ENCODE data around the gene C19orf81.

C19orf81 gene

DNA sequence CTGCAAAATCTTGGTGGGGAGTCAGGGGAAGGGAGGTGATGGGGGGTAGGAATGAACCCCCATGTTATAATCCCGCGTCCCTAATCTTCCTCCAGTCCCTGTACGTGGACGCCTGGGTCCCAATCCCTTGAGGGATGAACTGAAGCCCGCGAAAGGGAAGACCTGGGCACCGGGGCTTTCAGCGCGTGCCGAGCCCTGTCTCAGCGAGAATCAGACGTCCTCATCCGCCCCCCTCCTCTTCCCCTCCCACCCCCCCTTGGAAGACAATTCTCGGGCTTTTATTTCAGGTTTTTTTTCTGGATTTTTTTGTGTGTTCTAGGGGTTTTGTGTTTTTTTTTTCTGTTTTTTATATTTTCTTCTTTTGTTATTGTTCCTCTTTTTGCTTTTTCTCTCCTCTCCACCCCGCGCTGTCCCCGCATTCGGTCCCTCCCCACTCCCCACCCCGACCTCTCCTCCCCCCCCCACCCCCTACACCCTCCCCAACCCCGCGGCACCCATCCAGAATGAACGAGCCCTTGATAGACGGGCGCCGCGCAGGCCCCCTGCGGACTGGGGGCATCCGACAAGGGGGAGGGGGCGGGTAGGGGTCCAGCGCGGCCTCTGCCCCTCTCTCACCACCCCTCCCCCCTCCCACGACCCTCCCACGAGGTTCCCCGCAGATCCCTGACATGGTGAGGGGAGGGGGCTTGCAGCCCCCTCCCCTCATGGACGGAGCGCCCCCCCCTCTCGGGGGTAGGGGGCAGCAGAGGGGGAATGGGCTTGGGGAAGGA, 10.3 kb downstream of the C19orf81 start:
- DNase-seq: no peak

DNA sequence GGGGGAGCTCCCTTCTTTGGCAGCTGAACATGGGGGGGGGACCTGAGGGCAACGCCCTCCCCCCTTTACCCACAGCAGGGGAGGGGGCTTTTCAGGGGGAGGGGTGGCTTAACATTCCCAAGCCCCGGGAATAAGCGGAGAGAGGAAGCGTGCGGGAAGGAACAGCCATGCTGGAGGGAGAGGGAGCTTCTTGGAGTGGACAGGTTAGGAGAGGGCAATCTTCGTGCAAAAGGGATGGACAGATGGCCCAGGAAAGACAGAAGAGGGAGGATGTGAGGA, 10.8 kb downstream of the C19orf81 start:
- no peak for DNase-seq

DNA sequence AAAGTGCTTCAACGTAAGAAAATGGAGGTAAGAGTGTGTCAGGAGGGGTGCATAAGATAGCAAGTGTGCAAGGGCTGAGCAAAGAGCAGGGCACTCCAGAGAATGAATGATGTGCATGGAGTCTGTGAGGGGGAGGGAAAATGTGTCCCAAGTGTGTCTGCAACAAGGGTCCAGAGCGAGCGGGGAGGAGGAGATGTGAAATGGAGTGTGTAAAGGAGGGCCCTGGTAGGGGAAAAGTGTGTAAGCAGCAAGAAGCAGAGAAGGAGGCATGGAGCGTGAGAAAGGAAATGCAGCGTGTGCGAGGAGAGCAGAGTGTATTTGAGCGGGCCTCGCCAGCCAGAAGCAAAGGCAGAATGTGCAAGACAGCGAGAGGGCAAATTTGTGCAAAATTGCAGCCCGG, 11.8 kb downstream of the C19orf81 start:
- no peak for DNase-seq

DNA sequence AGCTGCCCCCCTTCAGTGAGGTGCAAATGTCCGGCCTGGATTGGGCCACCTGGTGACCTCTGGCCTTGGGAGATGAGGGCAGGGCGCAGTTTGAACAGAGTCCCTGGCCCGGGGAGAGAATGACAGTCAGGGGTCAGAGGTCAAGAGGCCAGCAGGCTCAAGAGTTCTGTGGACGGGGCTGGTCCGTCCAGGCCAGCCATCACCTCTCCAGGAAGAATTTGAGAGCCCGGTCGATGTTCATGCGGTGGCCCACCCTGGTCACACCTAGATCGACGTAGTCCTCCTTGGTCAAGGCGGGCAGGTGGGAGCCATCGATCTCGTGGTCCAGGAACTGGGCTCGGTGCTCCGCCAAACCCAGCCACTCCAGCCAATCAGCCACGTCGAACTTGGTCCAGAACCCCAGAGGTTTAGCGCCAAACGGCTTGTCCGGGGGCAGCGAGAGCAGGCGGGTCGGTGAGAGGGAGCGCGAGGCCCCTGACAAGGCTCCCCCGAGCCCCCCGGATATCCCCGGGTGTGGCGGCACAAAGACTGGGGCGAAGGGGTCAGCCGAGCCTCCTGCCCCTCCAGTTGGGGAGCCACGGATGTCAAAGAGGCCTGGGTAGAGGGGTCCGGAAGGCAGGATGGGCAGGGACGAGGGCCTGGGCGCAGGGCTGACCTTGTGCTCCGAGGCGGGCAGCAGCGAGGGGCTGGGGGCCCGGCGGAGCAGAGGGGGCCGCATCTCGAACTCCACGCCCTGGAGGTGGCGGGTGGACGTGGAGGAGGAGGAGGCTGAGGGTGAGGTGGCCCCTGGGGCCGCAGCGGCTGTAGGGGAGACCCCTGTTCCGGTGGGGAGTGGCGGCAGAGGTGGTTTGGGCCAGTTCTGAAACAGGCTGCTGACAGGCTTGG, 12.8 kb downstream of the C19orf81 start:
- DNase-seq: no peak

DNA sequence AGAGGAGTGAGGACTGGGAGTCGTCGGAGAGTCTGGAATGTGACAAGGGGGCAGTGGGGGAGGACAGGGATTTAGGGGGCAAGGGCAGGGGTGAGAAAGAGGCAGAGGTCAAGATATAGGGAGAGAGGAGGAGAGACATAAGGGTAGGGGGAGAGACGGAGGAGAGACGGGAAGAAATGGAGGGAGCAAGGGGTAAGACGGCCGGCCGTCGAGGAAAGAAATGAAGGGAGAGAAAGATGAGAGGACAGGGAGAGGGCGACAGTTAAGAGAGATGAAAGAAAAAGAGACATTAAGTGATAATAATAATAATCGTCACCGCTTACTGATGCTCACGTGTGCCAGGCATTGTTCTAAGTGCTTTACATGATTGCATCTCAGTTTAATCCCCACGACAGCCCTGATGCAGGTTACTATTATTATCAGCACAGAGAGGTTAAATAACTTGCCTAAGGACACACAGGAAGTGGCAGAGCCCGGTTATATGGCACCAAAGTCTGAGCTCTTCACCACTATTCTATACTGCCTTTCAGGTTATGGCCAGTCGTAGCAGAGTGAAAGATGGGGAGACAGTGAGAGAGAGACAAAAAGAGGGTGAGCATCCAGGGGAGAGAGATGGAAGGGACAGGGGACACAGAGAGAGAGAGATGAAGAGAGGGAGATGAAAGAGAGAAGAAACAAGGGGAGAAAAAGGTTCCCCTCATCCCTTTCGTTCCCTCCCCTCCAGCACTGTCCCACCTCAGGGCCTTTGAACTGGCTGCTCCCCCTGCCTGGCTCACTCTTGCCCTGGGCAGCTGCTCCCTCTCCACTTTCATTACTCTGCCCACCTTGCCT, 13.6 kb downstream of the C19orf81 start:
- no peak for DNase-seq

DNA sequence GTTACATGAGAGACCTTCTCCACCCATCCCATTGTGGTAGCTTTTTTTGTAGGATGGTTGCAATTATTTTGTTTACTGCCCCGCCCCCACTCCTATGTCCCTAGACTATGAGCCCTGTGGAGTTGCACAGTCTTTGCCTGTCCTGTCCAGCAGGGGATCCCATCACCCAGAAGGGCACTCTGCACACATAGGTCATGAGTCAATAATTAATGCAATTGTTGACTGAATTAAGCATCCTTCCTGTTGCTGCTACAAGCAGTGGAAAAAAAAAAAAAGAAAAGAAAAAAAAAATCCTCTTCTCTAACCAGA, 14.2 kb downstream of the C19orf81 start:
- DNase-seq: peak; percentile 14

DNA sequence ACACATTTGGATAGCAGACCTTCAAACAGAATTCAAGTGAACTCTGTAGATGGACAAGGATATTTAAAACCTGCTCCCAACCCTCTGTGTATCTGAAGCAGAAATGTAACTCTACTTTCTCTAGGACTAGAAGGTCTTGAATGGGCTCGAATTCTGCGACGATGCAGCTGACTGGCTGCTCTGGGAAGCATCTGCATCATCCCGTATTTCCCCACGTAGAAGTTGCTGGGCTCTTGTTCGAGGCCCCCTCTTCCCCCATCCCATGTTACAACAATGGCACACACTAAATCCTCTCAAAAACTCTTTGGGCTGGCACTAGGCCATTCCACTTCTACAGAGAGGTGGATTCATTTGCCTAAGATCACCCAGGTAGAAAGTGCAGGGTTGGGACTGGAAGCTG, 15.0 kb downstream of the C19orf81 start:
- DNase-seq: no peak

DNA sequence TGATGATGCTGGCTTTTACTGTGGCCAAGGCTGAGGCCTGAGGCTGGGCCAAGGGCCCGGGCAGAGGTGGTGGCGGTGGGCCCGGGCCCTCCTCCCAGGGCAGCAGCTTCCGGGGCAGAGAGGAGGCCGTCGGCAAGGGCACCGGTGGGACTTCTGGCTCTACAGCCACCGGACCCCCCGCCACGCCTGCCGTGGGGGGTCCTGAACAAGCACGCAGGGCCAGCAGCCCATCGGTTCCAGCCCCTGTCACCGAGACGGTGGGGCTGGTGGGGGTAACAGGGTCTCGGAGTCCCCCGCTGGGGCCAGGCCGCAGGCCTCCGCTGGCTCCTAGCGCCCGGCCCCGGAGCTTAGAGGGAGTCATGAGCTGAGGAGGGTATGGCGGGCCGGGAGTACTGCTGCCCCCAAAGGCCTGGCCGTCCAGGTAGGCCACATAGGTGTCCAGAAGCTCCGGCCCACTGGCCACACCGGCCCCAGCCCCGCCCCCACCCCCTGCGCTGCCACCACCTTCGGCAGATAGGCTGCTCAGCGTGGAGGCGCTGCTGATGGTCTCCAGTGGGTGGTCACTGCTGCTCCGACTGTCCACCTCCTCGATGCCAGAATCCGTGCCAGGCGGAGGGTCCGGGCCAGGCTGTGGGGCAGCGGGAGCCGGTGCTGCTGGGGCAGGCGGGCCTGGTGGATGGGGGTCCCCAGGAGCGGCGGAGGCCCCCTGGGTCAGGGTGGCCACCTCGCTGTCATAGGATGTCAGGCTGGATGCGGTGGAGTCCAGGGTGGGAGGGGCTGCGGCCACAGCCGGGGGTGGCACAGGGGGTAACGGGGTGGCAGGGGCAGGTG, 17.3 kb downstream of the C19orf81 start:
- DNase-seq: no peak

DNA sequence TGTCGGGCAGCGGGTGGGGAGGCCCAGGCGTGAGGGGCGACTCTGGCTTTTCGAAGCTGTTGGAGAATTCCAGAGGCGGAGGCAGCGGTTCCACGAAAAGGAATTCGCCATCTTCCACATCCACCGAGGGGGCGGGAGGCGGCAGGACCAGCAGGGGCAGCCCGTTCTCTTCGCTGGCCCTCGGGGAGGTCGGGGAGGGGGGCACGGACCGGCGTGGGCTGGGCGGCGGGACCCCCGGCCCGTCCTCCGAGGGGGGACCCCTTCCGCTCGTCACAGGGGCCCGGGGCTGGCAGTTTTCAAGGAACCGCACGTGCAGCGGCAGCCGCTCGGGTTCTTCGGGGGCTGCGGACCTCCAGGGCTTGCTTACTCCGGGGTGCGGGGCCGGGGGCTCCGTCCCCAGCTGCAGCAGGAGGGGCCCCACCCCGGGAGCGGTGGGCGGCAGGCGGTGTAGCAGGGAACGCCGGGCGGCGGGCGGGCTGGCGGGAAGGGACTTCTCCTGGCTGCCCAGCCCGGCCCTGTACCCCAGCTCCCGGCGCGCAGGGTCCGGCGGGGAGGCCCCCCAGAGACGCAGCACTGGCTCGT, 18.0 kb downstream of the C19orf81 start:
- no peak for DNase-seq

DNA sequence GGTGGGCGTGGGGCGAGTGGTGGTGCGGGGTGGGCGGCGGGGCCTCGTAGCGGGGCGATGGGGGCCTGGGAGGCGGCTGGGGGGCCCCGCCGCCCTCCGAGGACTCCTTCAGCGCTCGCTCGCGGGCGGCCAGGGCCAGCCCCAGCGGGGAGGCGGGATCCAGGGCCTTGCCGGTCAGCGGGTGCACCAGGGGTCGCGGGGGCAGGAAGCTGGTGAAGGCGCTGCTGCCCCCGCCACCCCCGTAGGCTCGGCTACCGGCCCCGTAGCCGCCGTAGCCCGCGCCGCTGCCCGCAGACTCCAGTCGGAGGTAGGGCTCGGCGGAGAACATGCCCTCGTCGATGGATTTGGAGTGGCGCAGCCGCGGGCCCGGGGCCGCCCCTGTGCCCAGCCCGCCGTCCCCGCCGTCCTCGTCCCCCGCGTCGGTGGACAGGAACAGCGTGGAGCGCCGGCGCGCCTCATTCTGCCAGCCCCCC, 18.6 kb downstream of the C19orf81 start:
- DNase-seq: no peak

DNA sequence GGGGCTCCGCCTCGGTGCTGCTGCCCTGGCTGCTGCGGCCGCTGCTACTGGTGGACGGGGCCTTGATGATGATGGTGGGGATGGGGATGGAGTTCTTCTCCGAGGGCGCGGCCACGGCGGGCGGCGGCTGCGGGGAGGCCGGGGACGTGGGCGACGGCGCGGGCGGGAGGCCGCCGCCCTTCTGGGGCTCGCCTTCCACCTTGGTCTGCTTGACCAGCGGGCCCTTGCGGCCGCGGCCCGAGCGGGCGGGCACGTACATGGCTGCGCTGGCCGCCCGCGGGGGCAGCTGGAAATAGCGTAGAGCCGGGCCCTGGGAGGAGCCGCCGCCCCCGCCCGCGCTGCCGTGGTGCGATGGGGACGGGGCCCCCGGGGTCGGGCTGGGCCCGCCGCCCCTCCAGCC, 19.2 kb downstream of the C19orf81 start:
- no peak for DNase-seq

DNA sequence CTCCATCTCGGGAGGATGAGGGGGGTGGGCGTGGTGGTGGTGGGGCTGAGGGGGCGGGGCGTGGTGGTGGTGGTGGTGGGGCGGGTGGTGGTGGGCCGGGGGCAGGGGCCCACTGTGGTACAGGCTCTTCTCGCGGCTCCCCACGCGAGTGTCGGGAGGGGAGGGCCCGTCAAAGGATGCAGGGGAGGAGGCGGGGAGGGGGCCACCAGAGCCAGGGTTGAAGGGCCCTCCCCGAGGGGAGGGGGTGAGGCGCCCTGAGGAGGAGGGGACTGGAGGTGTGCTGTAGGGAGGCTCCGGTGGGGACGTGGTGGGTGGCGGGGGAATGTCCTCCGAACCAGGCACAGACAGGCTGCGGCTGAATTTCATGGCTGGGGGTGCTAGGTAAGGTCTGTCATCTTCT, 19.6 kb downstream of the C19orf81 start:
- no peak for DNase-seq

DNA sequence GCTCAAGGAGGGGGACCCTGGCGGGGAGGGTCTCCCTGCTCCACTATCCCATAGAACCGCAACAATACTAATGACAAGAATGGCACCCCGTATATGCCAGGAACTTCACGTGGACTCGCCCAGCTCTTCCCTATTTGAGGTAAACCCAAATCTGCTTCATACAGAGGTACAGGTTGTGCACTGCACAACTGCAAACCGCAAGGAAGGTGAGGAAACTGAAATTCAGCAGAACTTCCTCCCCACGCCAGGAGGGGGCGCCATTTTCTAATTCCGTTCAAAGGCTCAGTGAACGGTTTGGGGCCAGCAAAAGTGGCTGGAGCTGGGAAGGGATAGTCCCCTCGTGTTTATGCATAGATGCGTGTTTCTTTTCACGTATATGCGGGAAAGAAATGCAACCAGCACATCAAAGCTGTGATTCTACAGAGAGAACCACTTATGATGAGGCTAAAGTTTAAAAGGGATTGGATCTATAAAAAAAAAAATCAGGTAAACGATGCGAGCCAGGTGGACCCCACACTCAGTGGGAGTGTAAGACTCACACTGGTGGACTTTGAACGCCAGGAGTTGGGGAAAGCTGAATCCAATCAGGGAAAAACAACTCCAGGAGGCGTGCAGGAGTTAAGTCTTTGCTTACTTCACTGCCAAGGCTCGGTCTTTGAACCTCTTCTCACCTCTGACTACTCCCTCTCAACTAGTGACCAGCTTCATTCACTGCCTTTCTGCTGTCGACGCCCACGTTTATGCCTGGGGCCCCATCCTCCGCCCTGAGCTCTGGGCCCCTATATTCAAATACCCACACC, 20.3 kb downstream of the C19orf81 start:
- DNase-seq: no peak

DNA sequence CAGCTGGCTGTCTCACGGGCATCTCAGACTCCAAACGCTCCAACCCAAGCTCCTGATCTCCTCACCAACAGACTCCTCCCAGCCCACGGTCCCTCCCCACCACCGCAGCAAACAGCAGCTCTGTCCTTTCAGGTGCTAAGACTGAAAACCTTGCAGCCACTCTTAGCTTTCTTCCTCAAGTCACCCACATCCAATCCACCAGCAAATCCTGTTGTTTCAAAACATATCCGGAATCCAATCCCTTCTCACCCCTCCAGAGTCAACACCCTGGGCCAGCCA, 20.8 kb downstream of the C19orf81 start:
- DNase-seq: no peak

DNA sequence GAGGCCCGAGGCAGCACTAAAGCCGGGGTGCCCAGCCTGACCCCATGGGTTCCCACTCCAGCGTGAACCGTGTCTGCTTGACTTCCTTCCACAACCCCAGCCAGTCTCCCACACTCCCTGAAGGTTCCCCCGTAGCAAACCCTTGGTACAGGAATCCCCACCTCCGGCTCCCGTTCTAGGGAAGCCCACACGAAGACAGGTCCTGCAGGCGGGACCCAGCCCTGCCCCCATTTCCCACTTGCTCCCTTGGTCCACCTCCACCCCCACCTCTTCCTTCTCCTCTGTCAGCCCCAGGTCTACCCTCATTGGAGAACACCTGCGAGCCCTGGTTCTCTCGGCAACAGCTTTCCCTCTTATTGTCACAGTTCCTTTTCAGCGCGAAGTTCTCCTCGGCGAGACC, 23.9 kb downstream of the C19orf81 start:
- no peak for DNase-seq

DNA sequence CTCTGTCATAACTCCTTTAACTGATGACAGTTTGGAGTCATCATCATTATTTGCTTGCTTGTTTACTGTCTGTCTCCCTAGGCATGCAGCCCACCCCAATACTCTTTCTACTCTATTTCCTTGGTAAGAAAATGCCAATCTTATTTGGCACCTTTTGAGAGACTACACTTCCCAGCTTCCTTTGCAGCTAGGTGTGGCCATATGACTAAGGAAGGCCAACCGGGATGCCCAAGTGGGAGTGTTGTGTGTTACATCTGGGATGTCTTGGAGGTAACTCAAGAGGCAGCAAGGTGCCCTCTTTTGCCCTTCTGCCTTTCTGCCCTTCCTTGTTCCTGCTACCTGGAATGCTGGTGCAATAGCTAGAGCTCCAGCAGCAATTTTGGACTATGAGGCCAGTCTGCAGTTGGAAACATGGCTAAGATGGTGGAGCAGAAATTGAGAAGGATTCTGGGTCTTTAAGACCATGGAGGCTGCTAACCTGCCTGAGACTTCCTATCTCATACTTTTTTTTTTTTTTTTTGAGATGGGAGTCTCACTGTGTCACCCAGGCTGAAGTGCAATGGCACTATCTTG, 27.5 kb downstream of the C19orf81 start:
- no peak for DNase-seq

DNA sequence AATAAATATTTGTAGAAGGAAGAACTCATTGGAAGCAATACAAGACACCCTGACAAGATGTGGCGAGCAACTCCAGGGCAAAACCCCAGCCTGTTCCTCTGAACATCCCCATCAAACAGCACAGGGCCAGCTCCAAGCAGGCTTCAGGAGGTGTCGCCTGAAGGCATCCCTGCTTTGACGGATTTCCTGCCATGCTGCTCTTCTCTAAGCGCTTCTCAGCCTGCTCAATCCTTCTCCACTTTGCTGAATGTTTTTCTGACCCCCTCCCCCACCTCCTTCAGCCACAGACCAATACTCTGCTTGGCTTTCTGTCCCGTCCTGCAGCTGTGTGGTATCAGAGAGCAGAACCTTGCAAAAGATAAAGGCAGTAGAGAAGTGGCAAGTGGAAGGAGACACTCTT, 28.4 kb downstream of the C19orf81 start:
- no peak for DNase-seq

DNA sequence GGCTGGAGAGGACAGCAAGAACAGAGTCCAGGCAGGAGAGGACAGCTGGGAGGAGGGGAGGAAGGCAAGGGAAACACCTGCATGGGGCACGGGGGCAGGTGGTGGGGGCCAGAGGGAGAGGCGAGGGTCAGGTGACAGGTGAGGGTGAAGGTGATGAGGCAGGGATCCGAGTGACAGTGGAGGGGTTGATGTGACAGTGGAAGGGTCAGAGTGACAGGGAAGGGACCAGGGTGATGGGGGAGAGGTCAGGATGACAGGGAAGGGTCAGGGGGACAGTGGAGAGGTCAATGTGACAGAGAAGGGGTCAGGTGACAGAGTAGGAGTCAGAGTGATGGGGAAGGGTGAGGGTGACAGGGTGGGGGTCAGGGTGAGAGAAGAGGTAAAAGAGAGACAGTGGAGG, 29.1 kb downstream of the C19orf81 start:
- no peak for DNase-seq

DNA sequence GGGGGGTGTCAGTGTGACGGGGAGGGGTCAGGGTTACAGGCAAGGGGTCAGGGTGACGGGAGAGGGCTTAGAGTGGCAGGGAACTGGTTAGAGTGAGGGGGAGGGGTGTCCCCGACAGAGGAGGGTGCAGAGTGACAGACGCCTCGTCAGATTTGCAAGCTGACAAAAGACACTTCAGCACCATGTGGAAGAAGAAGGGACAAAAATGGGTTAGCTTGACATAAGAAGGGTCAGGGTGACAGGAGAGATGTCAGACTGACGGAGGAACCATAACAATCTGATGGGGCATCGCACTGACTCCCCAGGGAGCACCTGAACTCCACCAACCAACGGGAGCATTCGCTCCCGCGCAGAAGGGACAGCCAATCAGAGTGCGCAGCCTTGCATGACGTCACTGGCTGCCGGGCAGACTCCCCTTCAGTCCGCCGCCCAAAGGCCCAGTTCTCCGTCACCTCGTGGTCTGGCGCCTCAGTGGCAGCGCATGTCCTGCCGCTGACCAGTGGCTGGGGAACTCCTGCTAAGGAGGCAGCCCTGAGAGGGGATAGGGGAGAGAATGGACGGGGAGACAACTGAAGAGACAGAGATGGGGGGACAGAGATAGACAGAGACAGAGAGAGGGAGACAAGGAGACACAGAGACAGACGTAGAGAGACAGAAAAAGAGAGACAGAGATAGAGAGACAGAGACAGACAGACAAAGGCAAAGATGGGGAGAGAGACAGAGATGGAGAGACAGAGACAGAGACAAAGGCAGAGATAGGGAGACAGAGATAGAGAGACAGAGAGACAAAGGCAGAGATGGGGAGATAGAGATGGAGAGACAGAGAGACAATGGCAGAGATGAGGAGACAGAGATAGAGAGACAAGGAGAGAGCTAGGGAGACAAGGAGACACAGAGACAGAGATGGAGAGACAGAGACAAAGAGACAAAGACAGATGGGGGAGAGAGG, 30.2 kb downstream of the C19orf81 start:
- peak; percentile 64 for DNase-seq
